Esophagus muscularis mucosa (tissue), 4 donors: Measurements from ENCODE around the gene DES. TPM values are rescaled to one million over a fixed set of nuclear protein-coding genes. Genes with fewer than 3 reads are reported as not detected.

Source experiments
- DNase-seq: peaks from one replicate; pipeline ENCODE4 v3.0.0-alpha.2; 2017; ENCODE audit errors: extremely low spot score
- H3K27ac ChIP-seq, 4 donors: fragments of 200-600 bp; sonication (generic); replicated peaks in 1 of 4; 1 replicate in 3 of 4; 2 replicates in 1 of 4; pipeline ENCODE4 v1.5.1; 2016 to 2019; ENCODE audit warnings: mild to moderate bottlenecking in 1 of 4
- H3K27me3 ChIP-seq, 4 donors: fragments of 200-600 bp; sonication (generic); one replicate each; pipeline versions ENCODE4 v1.5.1 to v1.6.0; 2016 to 2019
- H3K36me3 ChIP-seq, 4 donors: fragments of 200-600 bp; sonication (generic); one replicate each; pipeline ENCODE4 v1.5.1; 2016 to 2019
- H3K4me1 ChIP-seq, 4 donors: fragments of 200-600 bp; sonication (generic); one replicate each; pipeline ENCODE4 v1.5.1; 2016 to 2019
- H3K4me3 ChIP-seq, 4 donors: fragments of 200-600 bp; sonication (generic); 1 replicate in 2 of 4; 2 replicates in 2 of 4; pipeline ENCODE4 v1.5.1; 2016 to 2019; ENCODE audit warnings: mild to moderate bottlenecking in 4 of 4, moderate library complexity in 1 of 4
- H3K9me3 ChIP-seq, 4 donors: fragments of 200-600 bp; sonication (generic); 1 replicate in 3 of 4; 2 replicates in 1 of 4; pipeline ENCODE4 v1.5.1; 2016 to 2019
- EP300 ChIP-seq: sonication (generic); formaldehyde crosslinking; IDR thresholded peaks from one replicate; pipeline ENCODE4 v1.6.1; 2017; ENCODE audit warnings: antibody characterized with exemption
- POLR2A ChIP-seq: fragments of 450-650 bp; IDR thresholded peaks from one replicate; pipeline ENCODE4 v1.6.1; 2017; ENCODE audit warnings: antibody characterized with exemption, moderate library complexity, mild to moderate bottlenecking, low read depth
- POLR2AphosphoS5 ChIP-seq, 2 donors: sonication (generic); formaldehyde crosslinking; IDR thresholded peaks; one replicate each; pipeline ENCODE4 v1.6.1; 2017; ENCODE audit warnings: antibody characterized with exemption in 2 of 2
- WGBS: methylation state at CpG from one replicate; pipeline ENCODE4 v1.1.5; 2018; 5-methylcytosine and 5-hydroxymethylcytosine counted together
- intact Hi-C: fragments of 100-400 bp; cut with DNase I; formaldehyde crosslinking; loops from one replicate; pipeline ENCODE4 v1.15.1; 2023
- total RNA-seq, 4 donors: library from RNA; depleted of rRNA; stranded (reverse); fragments of >200 nt; gene quantifications; one replicate each; pipeline versions ENCODE4 v1.1.0 to v1.2.1, GENCODE V29; 2016
- TF ChIP-seq, protein P1 (sequence below), 3 experiments: fragments of 200-600 bp in 2 of 3; fragments of 450-650 bp in 1 of 3; sonication (generic) in 2 of 3; IDR thresholded peaks; one replicate each; pipeline ENCODE4 v1.5.1; 2017 to 2019; ENCODE audit warnings: antibody characterized with exemption in 3 of 3, mild to moderate bottlenecking in 2 of 3, moderate library complexity in 1 of 3

DES gene
- over 10,000 TPM; 19,781 to 23,770 (median 22,752) TPM for total RNA-seq

DNA sequence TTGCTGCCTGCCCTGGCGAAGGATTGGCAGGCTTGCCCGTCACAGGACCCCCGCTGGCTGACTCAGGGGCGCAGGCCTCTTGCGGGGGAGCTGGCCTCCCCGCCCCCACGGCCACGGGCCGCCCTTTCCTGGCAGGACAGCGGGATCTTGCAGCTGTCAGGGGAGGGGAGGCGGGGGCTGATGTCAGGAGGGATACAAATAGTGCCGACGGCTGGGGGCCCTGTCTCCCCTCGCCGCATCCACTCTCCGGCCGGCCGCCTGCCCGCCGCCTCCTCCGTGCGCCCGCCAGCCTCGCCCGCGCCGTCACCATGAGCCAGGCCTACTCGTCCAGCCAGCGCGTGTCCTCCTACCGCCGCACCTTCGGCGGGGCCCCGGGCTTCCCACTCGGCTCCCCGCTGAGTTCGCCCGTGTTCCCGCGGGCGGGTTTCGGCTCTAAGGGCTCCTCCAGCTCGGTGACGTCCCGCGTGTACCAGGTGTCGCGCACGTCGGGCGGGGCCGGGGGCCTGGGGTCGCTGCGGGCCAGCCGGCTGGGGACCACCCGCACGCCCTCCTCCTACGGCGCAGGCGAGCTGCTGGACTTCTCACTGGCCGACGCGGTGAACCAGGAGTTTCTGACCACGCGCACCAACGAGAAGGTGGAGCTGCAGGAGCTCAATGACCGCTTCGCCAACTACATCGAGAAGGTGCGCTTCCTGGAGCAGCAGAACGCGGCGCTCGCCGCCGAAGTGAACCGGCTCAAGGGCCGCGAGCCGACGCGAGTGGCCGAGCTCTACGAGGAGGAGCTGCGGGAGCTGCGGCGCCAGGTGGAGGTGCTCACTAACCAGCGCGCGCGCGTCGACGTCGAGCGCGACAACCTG lies at the start of gene DES:
Gene DES, plus strand, starts transcription at position 223 of the 857 bp plus-strand sequence. Its CDS starts 86 bp downstream, at position 309.
- Histone ChIP-seq H3K9me3 (no peaks in the 10 kb centered on the region), H3K4me1 (peaks cover 19 to 48% (median 39%) of the 10 kb centered on the region in 4 donors), H3K36me3 (peaks cover 19 to 43% (median 38%) of the 10 kb centered on the region in 4 donors), H3K27me3 (peaks cover 0 to 20% (median 4%) of the 10 kb centered on the region in 4 donors), H3K27ac (peak within 1 kb of the TSS; percentile 94 to 99 (median 96)), H3K4me3 (peak within 1 kb of the TSS; percentile 71 to 80 (median 77))
- DNase-seq, result no peak
- TF ChIP-seq POLR2AphosphoS5 (IDR thresholded peaks at IDR 0.05), result peak; percentile 87 to 99
- TF ChIP-seq, protein P1, sequence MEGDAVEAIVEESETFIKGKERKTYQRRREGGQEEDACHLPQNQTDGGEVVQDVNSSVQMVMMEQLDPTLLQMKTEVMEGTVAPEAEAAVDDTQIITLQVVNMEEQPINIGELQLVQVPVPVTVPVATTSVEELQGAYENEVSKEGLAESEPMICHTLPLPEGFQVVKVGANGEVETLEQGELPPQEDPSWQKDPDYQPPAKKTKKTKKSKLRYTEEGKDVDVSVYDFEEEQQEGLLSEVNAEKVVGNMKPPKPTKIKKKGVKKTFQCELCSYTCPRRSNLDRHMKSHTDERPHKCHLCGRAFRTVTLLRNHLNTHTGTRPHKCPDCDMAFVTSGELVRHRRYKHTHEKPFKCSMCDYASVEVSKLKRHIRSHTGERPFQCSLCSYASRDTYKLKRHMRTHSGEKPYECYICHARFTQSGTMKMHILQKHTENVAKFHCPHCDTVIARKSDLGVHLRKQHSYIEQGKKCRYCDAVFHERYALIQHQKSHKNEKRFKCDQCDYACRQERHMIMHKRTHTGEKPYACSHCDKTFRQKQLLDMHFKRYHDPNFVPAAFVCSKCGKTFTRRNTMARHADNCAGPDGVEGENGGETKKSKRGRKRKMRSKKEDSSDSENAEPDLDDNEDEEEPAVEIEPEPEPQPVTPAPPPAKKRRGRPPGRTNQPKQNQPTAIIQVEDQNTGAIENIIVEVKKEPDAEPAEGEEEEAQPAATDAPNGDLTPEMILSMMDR (IDR thresholded peaks at IDR 0.05), result no peak
- TF ChIP-seq POLR2A, result peak; percentile 82
- peak; percentile 94 for TF ChIP-seq EP300
- 20% methylated on average over 1 of the region's 98 CpGs for WGBS
- intact Hi-C loops, result no loop called here

- no peak for DNase-seq
- Histone ChIP-seq H3K9me3 (no peaks in the 10 kb centered on the region), H3K4me1 (peaks cover 9 to 12% (median 11%) of the 10 kb centered on the region in 4 donors), H3K27me3 (no peaks in the 10 kb centered on the region), H3K4me3 (peak overlapping the region in 3 of 4 donors; percentile 4 to 21 (median 16)), H3K36me3 (peaks cover 3 to 7% (median 7%) of the 10 kb centered on the region in 4 donors), H3K27ac (peak overlapping the region; percentile 43 to 54 (median 52))
- TF ChIP-seq EP300, result no peak
- TF ChIP-seq, protein P1 (IDR thresholded peaks at IDR 0.05), result no peak
- peak in 1 of 2 donors; percentile 9 for TF ChIP-seq POLR2AphosphoS5 (IDR thresholded peaks at IDR 0.05)
- intact Hi-C loops, result no loop called here
- 42% methylated on average over 3 of the region's 3 CpGs for WGBS
These were observed 49.4 kb upstream of the DES start for GRCh38 chr2:219368690-219369191.

GRCh38 chr2:219369447-219369861 lies 48.7 kb upstream of the DES start:
- H3K9me3 ChIP-seq, result no peaks in the 10 kb centered on the region
- TF ChIP-seq POLR2AphosphoS5 (IDR thresholded peaks at IDR 0.05), result no peak
- no peak for TF ChIP-seq POLR2A
- TF ChIP-seq EP300, result no peak
- TF ChIP-seq, protein P1 (IDR thresholded peaks at IDR 0.05), result no peak
- peaks cover 9 to 15% (median 14%) of the 10 kb centered on the region in 4 donors for H3K36me3 ChIP-seq
- intact Hi-C loops, result no loop called here
- H3K4me1 ChIP-seq, result peaks cover 9 to 12% (median 11%) of the 10 kb centered on the region in 4 donors
- H3K27ac ChIP-seq, result peak overlapping the region in 3 of 4 donors; percentile 50 to 54 (median 54)
- H3K4me3 ChIP-seq, result no peak overlapping the region
- H3K27me3 ChIP-seq, result no peaks in the 10 kb centered on the region
- WGBS, result 35% methylated on average over 2 of the region's 2 CpGs
- no peak for DNase-seq

DNA sequence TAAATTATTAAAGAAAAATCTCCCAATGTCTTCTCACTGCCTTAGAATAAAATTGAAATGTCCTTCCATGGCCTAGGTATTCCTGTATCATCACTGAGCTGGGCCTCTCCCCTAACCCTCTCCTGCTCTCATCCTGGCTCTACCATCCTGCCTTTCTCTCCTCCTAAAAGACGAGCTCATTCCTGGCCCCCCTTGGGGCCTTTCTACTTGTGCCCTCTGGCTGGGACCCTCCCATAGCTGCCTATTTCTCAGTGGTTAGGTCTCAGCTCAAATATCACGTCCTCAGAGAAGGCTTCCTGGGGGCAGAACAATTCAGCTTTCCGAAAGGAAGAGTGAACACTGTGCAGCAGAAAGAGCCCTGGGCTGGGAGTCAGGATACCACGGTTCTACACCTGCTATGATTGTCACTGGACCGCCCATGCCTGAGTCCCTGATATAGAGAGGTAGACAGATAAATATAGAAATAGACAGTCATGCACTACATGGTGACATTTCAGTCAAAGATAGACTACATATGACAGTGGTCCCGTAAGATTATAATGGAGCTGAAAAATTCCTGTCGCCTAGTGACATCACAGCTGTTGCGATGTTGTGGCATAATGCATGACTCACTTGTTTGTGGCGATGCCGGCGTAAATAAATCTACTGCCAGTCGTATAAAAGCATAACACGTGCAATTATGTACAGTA lies 39.9 kb upstream of the DES start:
- WGBS, result 92% methylated on average over 13 of the region's 13 CpGs
- no peaks in the 10 kb centered on the region for H3K27me3 ChIP-seq
- H3K4me3 ChIP-seq, result no peak overlapping the region
- no peak for DNase-seq
- H3K36me3 ChIP-seq, result peaks cover 44 to 100% (median 56%) of the 10 kb centered on the region in 4 donors
- intact Hi-C loops, result no loop called here
- no peaks in the 10 kb centered on the region for H3K9me3 ChIP-seq
- H3K27ac ChIP-seq, result no peak overlapping the region
- TF ChIP-seq, protein P1 (IDR thresholded peaks at IDR 0.05), result no peak
- TF ChIP-seq POLR2AphosphoS5 (IDR thresholded peaks at IDR 0.05) (no peak), POLR2A (no peak), EP300 (no peak)
- H3K4me1 ChIP-seq, result no peaks in the 10 kb centered on the region
